Endothelial cell of hepatic sinusoid (primary cell): ENCODE results near the gene GPD1L.
"Not testable (repeated sequence)": the region's sequence is repeated elsewhere in the genome, so short reads cannot be mapped to it uniquely, and the experiment has no call there.

Experiments used
- in situ Hi-C: cut with HindIII; loops from 2 replicates; pipeline ENCODE4 v1.10.0; 2017; ENCODE audit warnings: low sequenced_read_pairs

The GPD1L gene

DNA sequence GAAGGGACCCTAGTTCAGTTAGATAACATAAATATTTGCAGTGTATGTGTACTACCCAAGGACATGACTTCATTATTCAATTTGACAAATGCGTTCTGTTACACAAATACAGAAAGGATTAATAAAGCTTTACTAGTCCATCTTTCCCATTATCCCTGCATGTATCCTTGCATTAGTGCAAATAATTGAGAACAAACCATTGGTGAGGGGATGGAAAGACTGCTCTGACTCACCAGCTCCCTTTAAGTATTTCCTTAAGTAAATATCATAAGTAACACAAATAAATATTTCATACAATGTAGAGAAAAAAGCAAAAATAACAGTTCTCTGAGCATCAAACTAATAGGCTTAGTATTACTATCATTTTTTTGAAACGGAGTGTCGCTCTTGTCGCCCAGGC, 1.9 kb upstream of the GPD1L start:
- in situ Hi-C loops: loop anchor here (5.0 to 10.0 kb wide), 2 partner anchors 68 to 440 kb away; no protein-coding TSS in a partner anchor

GRCh38 chr3:32105291-32106131, 909 bp upstream of the GPD1L start:
- in situ Hi-C loops: loop anchor here (10.0 kb wide), 1 partner anchor 441 kb away; no protein-coding TSS in a partner anchor

- in situ Hi-C loops: loop anchor here (10.0 kb wide), 1 partner anchor 442 kb away; no protein-coding TSS in a partner anchor
Measured at GRCh38 chr3:32106929-32107362, 526 bp downstream of the GPD1L start.

- in situ Hi-C loops: loop anchor here (10.0 kb wide), 1 partner anchor 443 kb away; no protein-coding TSS in a partner anchor
Measured at GRCh38 chr3:32108224-32108623, 1.8 kb downstream of the GPD1L start.

GRCh38 chr3:32109256-32109655, 2.8 kb downstream of the GPD1L start:
- in situ Hi-C loops: loop anchor here (10.0 kb wide), 1 partner anchor 444 kb away; no protein-coding TSS in a partner anchor

DNA sequence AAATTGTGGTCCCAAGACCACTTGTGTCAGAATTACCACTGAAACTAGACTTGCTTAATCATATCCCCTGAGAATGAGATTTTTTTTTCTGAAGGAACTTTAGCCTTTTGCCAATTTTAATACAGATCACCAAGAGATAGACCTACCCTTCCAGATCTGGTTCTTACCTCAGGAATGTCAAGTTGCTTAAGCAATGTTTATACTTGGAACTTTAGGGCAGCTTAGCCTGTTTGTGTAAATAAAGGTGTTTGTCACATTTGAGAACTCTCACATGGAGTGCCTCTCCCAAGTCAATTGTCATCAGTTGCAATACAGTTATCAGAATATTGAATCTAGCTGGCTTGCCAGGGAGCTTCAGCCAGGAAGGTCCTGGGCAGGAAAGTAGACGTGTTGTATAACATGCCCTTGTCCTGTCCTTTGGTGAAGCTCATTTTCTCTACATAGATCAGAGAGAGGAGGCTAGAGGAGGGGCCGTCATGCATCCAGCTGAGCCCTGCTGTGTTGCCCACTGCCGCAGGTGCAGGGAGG, 3.9 kb downstream of the GPD1L start:
- in situ Hi-C loops: no loop called here

GRCh38 chr3:32111560-32111959, 5.1 kb downstream of the GPD1L start:
- in situ Hi-C loops: no loop called here

DNA sequence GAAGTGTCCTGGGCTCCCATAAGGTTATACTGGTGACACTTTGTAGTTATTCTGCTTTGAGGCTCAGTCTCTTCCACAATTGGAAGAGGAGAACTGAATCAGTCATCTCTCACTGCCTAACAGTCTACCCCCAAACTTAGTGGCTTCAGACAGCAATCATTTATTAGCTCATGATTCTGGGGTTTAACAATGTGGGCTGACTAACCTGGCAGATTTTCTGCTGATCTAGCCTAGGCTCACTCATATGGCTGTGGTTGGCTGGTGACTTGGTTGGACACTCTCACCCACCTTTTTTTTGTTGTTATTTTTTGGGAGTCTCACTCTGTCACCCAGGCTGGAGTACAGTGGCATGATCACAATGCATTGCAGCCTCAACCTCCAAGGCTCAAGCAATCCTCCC, 7.1 kb downstream of the GPD1L start:
- in situ Hi-C loops: no loop called here

DNA sequence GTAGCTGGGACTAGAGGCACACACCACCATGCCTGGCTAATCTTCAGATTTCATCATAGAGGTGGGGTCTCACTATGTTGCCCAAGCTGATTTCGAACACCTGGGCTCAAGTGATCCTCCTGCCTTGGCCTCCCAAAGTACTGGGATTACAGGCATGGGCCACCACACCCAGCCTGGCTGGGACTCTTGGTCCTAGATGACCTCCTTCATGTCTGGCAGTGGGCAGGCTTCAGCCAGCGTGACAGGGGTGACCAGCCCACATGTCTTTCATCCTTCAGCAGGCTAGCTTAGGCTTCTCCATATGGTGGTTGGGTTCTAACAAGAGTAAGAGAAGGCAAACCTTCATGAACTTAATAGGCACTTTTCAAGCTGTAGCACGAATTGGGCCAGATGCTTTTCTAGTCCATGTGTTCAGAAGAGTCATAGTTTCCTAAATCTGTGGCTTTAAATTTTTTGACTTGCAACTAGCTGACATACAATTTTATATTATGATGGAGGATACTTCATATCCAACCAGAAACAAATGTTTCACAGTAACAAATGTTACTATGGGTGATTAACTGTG, 7.6 kb downstream of the GPD1L start:
- in situ Hi-C loops: no loop called here

- in situ Hi-C loops: not testable (repeated sequence)
Measured at GRCh38 chr3:32114546-32115386, 8.3 kb downstream of the GPD1L start.

- in situ Hi-C loops: no loop called here
Measured at GRCh38 chr3:32117320-32117719, 10.9 kb downstream of the GPD1L start.

DNA sequence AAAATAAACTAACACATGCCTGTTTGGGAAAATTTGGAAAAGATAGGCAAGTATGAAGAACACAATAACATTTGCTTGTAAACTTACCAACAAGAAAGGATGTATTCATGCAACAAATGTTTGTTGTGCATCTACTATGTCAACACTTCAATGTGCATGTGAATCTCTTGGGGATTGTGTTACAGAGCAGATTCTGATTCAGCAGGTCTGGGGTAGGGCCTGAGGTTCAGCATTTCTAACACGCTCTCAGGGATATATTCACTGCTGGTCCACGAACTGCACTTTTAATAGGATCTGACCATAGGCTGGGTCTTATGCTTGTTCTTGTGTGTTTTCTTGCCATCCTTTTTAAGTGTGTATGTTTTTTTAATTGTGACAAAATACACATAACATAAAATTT, 11.8 kb downstream of the GPD1L start:
- in situ Hi-C loops: no loop called here

DNA sequence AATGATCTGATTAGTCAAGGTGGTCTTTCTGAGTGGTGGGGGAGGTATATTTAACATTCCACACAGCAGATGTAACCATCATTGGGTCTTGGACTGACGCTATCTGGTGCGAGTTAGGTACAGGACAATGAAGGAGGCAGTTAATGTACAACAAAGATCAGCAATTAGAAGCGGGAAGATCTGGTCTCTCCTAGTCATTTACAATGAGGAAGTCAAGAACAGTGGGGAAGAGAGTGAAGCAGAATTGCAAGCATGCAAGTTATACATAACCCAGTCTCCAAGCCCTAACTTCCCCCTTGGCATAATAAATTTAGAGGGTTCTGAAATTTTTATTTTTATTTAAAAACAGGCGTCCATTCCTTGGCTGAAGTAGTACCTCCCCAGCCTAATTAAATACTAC, 14.1 kb downstream of the GPD1L start:
- in situ Hi-C loops: no loop called here

GRCh38 chr3:32121137-32121536, 14.7 kb downstream of the GPD1L start:
- in situ Hi-C loops: no loop called here

DNA sequence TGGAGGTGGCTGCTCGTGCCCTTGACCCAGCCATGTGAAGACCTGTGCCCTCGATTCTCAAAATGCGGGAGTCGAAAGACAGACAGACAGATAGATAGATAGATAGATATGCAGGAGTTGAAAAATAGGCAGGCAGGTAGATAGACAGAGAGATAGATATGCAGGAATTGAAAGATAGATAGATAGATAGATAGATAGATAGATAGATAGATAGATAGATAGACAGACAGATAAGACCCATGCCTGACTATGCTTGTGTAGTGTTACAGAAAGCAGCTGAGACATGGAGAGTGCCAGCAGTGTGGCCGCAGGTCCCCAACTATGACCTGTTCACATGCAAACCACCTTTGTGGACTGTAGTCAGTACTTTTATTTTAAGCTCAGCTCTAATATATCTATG, 17.2 kb downstream of the GPD1L start:
- in situ Hi-C loops: no loop called here

DNA sequence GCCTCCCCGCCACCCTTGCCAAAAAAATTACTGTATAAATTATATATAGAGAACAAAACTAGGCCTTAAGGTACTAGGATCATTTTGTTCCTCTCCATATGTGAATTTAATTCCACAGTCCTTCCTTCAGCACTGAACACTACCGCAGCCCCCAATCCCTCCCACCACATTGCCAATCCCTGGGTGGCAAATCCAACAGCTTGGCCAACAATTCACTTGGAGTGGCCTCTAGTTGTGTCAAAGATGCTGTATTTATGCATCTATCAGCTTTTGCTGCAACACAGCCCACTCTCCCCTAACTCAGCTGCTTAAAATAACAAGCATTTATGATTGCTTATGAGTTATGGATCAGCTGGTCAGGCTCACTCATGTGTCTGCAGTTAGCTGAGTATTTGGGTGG, 18.6 kb downstream of the GPD1L start:
- in situ Hi-C loops: loop anchor here (5.0 kb wide), 1 partner anchor 68 kb away; no protein-coding TSS in a partner anchor

GRCh38 chr3:32126305-32127015, 20.0 kb downstream of the GPD1L start:
- in situ Hi-C loops: loop anchor here (5.0 kb wide), 1 partner anchor 69 kb away; no protein-coding TSS in a partner anchor

DNA sequence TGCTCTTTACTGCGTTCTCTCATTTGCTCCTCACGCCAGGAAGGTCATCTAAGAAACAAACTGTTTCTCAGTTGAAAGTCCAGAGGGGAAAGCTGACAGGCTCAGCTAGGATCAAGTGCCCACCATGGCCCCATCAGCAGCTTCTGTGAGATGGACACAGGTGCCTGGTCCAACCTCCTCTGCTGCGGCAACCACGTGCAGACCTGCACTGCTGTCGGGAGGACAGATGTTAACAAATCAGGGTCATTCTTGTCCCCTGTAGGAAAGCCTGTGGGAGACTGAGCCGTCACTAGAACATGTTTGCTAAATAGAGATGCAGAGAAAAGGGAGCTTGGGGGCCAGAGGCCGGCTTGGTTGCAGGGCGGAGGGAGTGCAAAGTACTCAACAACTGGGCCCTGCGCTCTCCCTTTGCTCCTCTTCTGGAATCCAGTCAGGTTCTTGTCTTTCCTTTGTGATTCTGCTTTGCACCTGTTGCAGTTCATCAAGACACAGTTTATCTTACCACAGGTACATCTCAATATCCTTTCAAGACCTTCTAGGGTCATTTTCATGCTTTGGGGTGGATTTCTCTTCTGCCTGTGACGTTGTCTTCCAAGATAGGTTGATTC, 20.9 kb downstream of the GPD1L start:
- in situ Hi-C loops: loop anchor here (5.0 kb wide), 1 partner anchor 70 kb away; no protein-coding TSS in a partner anchor

GRCh38 chr3:32128936-32129335, 22.5 kb downstream of the GPD1L start:
- in situ Hi-C loops: loop anchor here (5.0 kb wide), 1 partner anchor 72 kb away; no protein-coding TSS in a partner anchor

- in situ Hi-C loops: loop anchor here (5.0 kb wide), 1 partner anchor 73 kb away; no protein-coding TSS in a partner anchor
Measured at GRCh38 chr3:32129832-32130231, 23.4 kb downstream of the GPD1L start.
